GM19395 (cell line): ENCODE results near the gene CRELD2.

Experiments used
- ATAC-seq: cut with Tn5 transposase; IDR thresholded peaks from one replicate; pipeline ENCODE4 v1.9.1; 2021; ENCODE audit warnings: mild to moderate bottlenecking, moderate library complexity; ENCODE audit not compliant: unreplicated experiment

CRELD2 gene, protein sequence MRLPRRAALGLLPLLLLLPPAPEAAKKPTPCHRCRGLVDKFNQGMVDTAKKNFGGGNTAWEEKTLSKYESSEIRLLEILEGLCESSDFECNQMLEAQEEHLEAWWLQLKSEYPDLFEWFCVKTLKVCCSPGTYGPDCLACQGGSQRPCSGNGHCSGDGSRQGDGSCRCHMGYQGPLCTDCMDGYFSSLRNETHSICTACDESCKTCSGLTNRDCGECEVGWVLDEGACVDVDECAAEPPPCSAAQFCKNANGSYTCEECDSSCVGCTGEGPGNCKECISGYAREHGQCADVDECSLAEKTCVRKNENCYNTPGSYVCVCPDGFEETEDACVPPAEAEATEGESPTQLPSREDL

DNA sequence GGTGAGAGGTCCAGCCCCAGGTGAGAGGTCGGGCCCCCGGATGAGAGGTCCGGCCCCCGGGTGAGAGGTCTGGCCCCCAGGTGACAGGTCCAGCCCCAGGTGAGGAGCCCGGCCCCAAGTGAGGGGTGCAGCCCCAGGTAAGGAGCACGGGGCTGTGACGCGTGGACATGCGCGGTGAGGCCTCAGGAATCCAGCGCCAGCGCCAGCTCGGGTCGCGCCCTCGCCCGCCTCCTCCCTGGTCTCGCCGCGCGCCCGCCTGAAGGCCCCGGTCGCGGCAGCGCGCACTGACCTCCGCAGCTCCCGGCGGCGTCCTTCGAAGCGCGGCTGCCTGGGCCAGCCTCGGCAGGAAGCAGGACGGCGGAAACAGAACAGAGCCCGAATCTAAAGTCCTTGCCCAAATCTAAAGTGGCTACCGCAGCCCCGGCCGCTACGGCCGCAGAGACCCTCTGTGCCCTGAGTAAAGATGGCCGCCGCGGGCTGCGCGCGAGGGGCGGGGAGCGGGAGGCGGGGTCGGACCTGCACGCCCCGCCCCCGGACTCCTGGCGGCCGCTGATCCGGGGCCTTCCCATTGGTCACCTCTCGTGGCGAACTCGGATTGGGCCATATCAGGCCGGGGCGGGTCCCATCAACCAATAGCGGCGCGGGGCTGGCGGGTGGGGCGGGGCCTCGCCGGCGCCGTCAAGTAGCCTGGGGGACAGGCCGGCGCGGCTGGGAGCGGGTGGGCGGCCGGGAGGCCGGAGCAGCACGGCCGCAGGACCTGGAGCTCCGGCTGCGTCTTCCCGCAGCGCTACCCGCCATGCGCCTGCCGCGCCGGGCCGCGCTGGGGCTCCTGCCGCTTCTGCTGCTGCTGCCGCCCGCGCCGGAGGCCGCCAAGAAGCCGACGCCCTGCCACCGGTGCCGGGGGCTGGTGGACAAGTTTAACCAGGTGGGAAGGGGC, at the start of gene CRELD2, which contains the start of gene ALG12:
Gene CRELD2, plus strand, starts transcription at position 661 of the 937 bp plus-strand sequence. Its CDS starts 136 bp downstream, at position 797.
Gene ALG12, minus strand, starts transcription at position 465 of the 937 bp plus-strand sequence. CDS start 4,673 bp downstream, outside the sequence.
- ATAC-seq, result peak; percentile 87

- no peak for ATAC-seq
Observed at GRCh38 chr22:49869086-49869830, 49.2 kb upstream of the CRELD2 start.

DNA sequence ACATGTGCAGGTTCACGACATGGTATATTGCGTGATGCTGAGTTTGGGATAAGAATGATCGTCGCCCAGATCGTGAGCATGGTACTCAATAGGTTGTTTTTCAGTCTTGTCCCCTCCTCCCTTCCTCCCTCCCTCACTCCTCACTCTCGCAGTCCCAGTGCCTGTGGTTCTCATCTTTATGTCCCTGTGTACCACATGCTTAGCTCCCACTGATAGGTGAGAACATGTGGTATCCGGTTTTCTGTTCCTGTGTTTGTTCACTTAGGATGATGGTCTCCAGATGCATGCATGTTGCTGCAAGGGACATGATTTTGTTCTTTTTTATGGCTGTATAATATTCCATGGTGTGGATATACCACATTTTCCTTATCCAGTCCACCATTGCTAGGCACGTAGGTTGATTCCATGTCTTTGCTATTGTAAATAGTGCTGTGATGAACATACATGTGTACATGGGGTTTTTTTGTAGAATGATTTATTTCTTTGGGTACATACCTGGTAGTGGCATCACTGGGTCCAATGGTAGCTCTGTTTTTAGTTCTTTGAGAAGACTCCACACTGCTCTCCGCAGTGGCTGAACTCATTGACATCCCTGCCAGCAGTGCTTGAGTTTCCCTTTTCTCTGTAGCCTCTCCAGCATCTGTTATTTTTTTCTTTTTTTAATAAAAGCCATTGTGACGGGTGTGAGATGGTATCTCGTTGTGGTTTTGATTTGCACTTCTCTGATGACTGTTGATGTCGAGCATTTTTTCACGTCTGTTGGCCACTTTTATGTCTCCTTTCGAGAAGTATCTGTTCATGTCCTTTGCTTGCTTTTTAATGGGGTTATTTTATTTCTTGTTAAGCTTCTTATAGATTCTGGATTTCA, 48.4 kb upstream of the CRELD2 start:
- no peak for ATAC-seq

DNA sequence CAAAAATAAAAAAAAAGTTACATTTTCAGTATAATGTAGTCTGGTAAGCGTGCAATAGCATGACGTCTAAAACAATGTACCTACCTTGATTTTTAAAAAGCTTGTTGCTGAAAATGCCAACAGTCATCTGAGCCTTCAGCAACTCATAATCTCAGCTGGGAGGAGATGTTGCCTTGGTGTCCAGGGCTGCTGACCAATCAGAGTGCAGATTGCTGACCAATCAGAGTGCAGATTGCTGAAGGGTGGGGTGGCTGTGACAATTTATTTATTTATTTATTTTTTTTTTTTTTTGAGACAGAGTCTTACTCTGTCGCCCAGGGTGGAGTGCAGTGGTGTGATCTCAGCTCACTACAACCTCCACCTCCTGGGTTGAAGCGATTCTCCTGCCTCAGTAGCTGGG, 47.0 kb upstream of the CRELD2 start:
- ATAC-seq, result no peak

DNA sequence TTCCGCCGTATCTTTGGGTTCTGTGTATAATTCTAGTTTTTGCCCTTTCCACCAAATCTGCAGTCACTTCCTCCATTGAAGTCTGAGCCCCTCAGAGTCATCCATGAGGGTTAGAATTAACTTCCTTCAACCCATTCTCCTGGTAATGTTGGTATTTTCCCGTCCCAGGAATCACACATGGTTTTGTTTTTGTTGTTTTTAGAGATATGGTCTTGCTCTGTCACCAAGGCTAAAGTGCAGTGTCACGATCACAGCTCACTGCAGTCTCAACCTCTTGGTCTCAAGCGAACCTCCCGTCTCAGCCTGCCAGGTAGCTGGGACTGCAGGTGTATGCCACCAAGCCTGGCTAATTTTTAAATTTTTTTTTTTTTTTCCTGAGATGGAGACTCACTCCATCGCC, 46.1 kb upstream of the CRELD2 start:
- no peak for ATAC-seq

GRCh38 chr22:49873228-49873940, 45.0 kb upstream of the CRELD2 start:
- no peak for ATAC-seq

DNA sequence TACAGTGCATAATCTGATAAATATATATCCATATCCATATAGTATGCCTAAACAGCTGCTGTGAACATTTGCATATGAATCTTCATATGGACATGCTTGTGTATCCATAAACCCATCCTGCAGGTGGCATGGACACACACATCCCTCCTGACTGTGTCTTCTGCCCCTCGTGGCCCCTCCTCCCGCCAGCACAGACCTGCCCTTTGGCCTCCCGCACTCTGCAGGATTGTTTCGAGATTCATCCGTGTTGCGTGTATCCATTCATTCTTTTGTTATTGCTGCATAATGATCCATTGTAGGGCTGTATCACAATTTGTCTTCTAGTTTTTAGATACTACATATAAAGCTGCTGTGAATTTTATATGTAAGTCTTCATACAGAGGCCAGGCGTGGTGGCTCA, 40.8 kb upstream of the CRELD2 start:
- ATAC-seq, result no peak

DNA sequence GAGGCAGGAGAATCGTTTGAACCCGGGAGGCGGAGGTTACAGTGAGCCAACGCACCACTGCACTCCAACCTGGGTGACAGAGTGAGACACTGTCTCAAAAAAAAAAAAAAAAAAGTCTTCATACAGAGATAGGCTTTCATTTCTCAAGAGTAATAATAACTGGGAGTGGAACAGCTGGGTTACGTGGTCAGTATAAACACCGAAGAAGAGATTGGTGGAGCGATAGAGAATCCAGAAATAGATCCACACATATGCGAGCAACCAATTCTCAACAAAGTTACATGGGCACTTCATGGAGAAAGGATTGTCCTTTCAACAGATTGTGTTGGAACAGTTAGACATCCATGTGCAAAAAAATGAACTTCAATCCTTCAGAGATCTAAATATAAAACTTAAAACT, 40.2 kb upstream of the CRELD2 start:
- ATAC-seq, result no peak

DNA sequence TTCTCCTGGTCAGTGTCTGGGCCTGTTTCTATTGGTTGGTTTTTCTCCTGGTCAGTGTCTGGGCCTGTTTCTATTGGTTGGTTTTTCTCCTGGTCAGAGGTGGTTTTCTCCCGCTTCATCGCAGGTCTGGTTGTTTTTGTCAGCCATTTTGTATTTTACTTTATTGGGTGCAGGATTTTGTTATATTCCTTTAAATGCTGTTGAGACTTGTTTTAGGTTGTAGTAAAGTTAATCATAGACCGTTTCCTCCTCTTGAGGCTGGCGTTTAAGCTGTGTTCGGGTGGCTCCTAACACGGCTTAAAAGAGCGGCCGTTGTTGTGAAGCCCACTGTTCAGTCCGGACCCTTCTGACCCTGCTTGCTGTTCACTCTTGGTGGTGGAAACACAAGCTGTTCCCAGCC, 38.6 kb upstream of the CRELD2 start:
- no peak for ATAC-seq

- no peak for ATAC-seq
Observed at GRCh38 chr22:49880281-49880680, 38.2 kb upstream of the CRELD2 start.

- ATAC-seq, result peak; percentile 39
Observed at GRCh38 chr22:49881856-49882255, 36.6 kb upstream of the CRELD2 start.

GRCh38 chr22:49882519-49883293, 35.7 kb upstream of the CRELD2 start:
- ATAC-seq, result no peak

GRCh38 chr22:49883294-49883640, 35.2 kb upstream of the CRELD2 start:
- no peak for ATAC-seq

- ATAC-seq, result no peak
Observed at GRCh38 chr22:49884075-49884474, 34.4 kb upstream of the CRELD2 start.

GRCh38 chr22:49884503-49885260, 33.8 kb upstream of the CRELD2 start:
- no peak for ATAC-seq

DNA sequence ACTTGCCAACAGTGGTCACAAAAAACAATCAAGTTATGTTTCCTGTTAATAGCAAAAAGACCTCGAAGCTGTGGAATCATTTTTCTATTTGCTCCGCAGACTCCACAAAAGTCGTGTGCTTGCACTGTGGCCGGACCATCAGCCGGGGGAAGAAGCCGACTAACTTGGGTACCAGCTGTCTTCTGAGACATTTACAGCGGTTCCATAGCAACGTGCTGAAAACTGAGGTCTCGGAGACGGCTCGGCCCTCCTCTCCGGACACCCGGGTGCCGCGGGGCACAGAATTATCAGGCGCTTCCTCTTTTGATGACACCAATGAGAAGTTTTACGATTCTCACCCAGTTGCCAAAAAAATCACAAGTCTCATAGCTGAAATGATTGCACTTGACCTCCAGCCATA, 33.2 kb upstream of the CRELD2 start:
- ATAC-seq, result no peak

GRCh38 chr22:49885881-49886280, 32.6 kb upstream of the CRELD2 start:
- no peak for ATAC-seq
